ENCODE results near the gene MGAT4B.

DNA sequence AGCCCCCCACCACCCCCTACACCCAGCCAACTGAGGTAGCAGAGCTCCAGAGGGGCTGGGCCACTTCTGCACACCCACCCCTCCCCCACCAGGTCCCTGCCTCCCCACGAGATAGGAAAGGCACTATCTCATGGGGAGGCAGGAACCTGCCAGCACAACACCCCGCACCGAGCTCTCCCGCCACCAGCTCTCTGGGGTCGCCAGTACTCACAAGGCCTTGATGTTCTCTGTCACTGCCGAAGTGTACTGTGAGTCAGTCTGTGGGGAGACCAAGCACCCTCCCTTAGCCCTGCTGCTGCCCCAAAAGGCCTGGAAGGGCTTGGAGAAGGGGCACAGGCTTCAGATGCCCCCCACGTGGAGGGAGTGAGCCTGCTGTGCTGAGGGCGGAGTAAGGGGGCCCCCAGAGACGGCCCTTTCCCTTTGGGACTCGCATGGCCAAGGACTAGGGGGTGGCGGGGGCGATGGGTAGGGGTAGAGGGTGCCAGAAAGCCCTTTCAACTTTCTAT, 5.9 kb downstream of the MGAT4B start:
- TF ChIP-seq, protein P1, sequence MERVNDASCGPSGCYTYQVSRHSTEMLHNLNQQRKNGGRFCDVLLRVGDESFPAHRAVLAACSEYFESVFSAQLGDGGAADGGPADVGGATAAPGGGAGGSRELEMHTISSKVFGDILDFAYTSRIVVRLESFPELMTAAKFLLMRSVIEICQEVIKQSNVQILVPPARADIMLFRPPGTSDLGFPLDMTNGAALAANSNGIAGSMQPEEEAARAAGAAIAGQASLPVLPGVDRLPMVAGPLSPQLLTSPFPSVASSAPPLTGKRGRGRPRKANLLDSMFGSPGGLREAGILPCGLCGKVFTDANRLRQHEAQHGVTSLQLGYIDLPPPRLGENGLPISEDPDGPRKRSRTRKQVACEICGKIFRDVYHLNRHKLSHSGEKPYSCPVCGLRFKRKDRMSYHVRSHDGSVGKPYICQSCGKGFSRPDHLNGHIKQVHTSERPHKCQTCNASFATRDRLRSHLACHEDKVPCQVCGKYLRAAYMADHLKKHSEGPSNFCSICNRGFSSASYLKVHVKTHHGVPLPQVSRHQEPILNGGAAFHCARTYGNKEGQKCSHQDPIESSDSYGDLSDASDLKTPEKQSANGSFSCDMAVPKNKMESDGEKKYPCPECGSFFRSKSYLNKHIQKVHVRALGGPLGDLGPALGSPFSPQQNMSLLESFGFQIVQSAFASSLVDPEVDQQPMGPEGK (CRISPR knock-in tag; IDR thresholded peaks at IDR 0.05; ENCODE audit: borderline replicate concordance): no peak
- no peak for TF ChIP-seq OSR1 (CRISPR knock-in tag; IDR thresholded peaks at IDR 0.05)
- TF ChIP-seq, protein P2, sequence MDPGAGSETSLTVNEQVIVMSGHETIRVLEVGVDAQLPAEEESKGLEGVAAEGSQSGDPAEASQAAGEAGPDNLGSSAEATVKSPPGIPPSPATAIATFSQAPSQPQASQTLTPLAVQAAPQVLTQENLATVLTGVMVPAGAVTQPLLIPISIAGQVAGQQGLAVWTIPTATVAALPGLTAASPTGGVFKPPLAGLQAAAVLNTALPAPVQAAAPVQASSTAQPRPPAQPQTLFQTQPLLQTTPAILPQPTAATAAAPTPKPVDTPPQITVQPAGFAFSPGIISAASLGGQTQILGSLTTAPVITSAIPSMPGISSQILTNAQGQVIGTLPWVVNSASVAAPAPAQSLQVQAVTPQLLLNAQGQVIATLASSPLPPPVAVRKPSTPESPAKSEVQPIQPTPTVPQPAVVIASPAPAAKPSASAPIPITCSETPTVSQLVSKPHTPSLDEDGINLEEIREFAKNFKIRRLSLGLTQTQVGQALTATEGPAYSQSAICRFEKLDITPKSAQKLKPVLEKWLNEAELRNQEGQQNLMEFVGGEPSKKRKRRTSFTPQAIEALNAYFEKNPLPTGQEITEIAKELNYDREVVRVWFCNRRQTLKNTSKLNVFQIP (CRISPR knock-in tag; IDR thresholded peaks at IDR 0.05; ENCODE audit: borderline replicate concordance, low read depth): no peak
- TF ChIP-seq, protein P3, sequence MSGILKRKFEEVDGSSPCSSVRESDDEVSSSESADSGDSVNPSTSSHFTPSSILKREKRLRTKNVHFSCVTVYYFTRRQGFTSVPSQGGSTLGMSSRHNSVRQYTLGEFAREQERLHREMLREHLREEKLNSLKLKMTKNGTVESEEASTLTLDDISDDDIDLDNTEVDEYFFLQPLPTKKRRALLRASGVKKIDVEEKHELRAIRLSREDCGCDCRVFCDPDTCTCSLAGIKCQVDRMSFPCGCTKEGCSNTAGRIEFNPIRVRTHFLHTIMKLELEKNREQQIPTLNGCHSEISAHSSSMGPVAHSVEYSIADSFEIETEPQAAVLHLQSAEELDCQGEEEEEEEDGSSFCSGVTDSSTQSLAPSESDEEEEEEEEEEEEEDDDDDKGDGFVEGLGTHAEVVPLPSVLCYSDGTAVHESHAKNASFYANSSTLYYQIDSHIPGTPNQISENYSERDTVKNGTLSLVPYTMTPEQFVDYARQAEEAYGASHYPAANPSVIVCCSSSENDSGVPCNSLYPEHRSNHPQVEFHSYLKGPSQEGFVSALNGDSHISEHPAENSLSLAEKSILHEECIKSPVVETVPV (CRISPR knock-in tag; IDR thresholded peaks at IDR 0.05): no peak
- TF ChIP-seq ZFP30 (CRISPR knock-in tag; IDR thresholded peaks at IDR 0.05): no peak
- no peak for TF ChIP-seq ARNTL (CRISPR knock-in tag; IDR thresholded peaks at IDR 0.05; ENCODE audit: borderline replicate concordance, low read depth)
- no peak for TF ChIP-seq TCF4 (CRISPR knock-in tag; IDR thresholded peaks at IDR 0.05; ENCODE audit: borderline replicate concordance)
- no peak for TF ChIP-seq ZFP3 (CRISPR knock-in tag; IDR thresholded peaks at IDR 0.05)
- TF ChIP-seq RARB (CRISPR knock-in tag; IDR thresholded peaks at IDR 0.05): no peak
- TF ChIP-seq SNAI2 (CRISPR knock-in tag; IDR thresholded peaks at IDR 0.05): no peak
- TF ChIP-seq PPARA (CRISPR knock-in tag; IDR thresholded peaks at IDR 0.05; ENCODE audit: borderline replicate concordance): no peak
- TF ChIP-seq ZNF565 (CRISPR knock-in tag; conservative IDR thresholded peaks at IDR 0.05; ENCODE audit: low read depth): no peak

All from SK-N-SH treated with all-trans-retinoic acid at 6 μM for 48 hours (cell line).